OCI-LY3 (cell line): ENCODE data around the gene PARD6G.

ENCODE experiments used
- H2AFZ ChIP-seq: fragments of 200-600, 300-600 bp; shearing (Covaris generic); 2 replicates; pipeline ENCODE4 v1.6.0; 2014; ENCODE audit warnings: antibody characterized with exemption, low read depth, low read length
- H3K27ac ChIP-seq: fragments of 200-600, 300-600 bp; sonication (generic); 2 replicates; pipeline ENCODE4 v1.5.1; 2014; ENCODE audit warnings: mild to moderate bottlenecking, low read length, moderate library complexity, mixed read lengths
- H3K27me3 ChIP-seq: fragments of 200-600, 300-600 bp; sonication (generic); 2 replicates; pipeline ENCODE4 v1.6.1; 2014; ENCODE audit warnings: low read depth, low read length, mixed read lengths
- H3K36me3 ChIP-seq: fragments of 200-600, 300-600 bp; sonication (generic); replicated peaks from 2 replicates; pipeline ENCODE3; 2014; ENCODE audit warnings: low read depth, low read length, mixed read lengths
- H3K4me1 ChIP-seq: fragments of 300-600, 200-600 bp; sonication (generic); 2 replicates; pipeline ENCODE4 v1.6.1; 2014; ENCODE audit warnings: low read length, mixed read lengths
- H3K4me2 ChIP-seq: fragments of 200-600, 300-600 bp; sonication (generic); 2 replicates; pipeline ENCODE4 v1.6.1; 2014; ENCODE audit warnings: low read length, mixed read lengths
- H3K4me3 ChIP-seq: fragments of 300-600, 200-600 bp; sonication (generic); 2 replicates; pipeline ENCODE4 v1.5.1; 2014; ENCODE audit warnings: antibody characterized with exemption, mild to moderate bottlenecking, low read length, moderate library complexity
- H3K79me2 ChIP-seq: fragments of 300-600, 200-600 bp; shearing (Covaris generic); 2 replicates; pipeline ENCODE4 v1.6.1; 2014; ENCODE audit warnings: mild to moderate bottlenecking, low read length, mixed read lengths
- H3K9ac ChIP-seq: fragments of 300-600, 200-600 bp; shearing (Covaris generic); 2 replicates; pipeline ENCODE4 v1.6.0; 2014; ENCODE audit warnings: mild to moderate bottlenecking, low read length, moderate library complexity
- H3K9me3 ChIP-seq: fragments of 200-600, 300-600 bp; shearing (Covaris generic); 2 replicates; pipeline ENCODE4 v1.6.1; 2014; ENCODE audit warnings: low read length, mixed read lengths; ENCODE audit not compliant: insufficient read depth
- H4K20me1 ChIP-seq: fragments of 200-600, 300-600 bp; sonication (generic); 2 replicates; pipeline ENCODE4 v1.6.1; 2016; ENCODE audit warnings: low read length, mixed read lengths; ENCODE audit not compliant: insufficient read depth
- CTCF ChIP-seq: fragments of 200-600, 300-600 bp; sonication (generic); IDR thresholded peaks from 2 replicates; pipeline ENCODE4 v1.5.1; 2014; ENCODE audit warnings: antibody characterized with exemption, low read length, low read depth
- EZH2phosphoT487 ChIP-seq: fragments of 200-600 bp; shearing (Covaris generic); IDR thresholded peaks from 2 replicates; pipeline ENCODE4 v1.6.1; 2018; ENCODE audit warnings: antibody characterized with exemption, mixed run types, low read depth

Gene PARD6G

DNA sequence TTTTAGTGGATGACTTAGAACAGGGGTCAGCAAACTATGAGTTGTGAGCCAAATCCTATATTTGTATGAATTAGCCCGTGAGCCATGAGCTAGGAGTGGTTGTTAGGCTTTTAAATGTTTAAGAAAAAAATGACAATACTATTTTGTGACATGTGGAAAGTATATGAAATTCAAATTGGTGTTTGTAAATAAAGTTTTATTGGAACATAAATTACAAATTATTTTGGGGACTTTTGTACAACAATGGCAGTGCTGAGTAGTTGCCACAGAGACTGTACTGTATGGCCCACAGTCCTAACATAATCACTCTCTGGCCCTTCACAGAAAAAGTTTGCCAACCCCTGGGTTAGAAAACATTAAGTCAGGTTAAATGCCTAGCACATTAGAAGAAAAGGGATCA lies 112.2 kb downstream of the PARD6G start:
- peaks cover 13% of the 10 kb centered on the region for H3K79me2 ChIP-seq
- H3K4me1 ChIP-seq = no peaks in the 10 kb centered on the region
- TF ChIP-seq CTCF = no peak
- TF ChIP-seq EZH2phosphoT487 = no peak
- H3K9me3 ChIP-seq = no peaks in the 10 kb centered on the region
- no peak overlapping the region for H3K4me2 ChIP-seq
- H2AFZ ChIP-seq = no peak overlapping the region
- H3K4me3 ChIP-seq = no peak overlapping the region
- no peaks in the 10 kb centered on the region for H3K27me3 ChIP-seq
- H3K27ac ChIP-seq = no peak overlapping the region
- no peak overlapping the region for H3K9ac ChIP-seq
- H4K20me1 ChIP-seq = peaks cover 17% of the 10 kb centered on the region
- peaks cover 73% of the 10 kb centered on the region for H3K36me3 ChIP-seq

- H3K79me2 ChIP-seq = peaks cover 26% of the 10 kb centered on the region
- TF ChIP-seq CTCF = no peak
- no peak for TF ChIP-seq EZH2phosphoT487
- peaks cover 29% of the 10 kb centered on the region for H4K20me1 ChIP-seq
- H3K9ac ChIP-seq = no peak overlapping the region
- no peak overlapping the region for H3K27ac ChIP-seq
- no peaks in the 10 kb centered on the region for H3K27me3 ChIP-seq
- H3K4me2 ChIP-seq = no peak overlapping the region
- no peak overlapping the region for H3K4me3 ChIP-seq
- H3K36me3 ChIP-seq = peaks cover 65% of the 10 kb centered on the region
- H3K4me1 ChIP-seq = no peaks in the 10 kb centered on the region
- no peaks in the 10 kb centered on the region for H3K9me3 ChIP-seq
- no peak overlapping the region for H2AFZ ChIP-seq
Measured at GRCh38 chr18:80133124-80133523, 114.2 kb downstream of the PARD6G start.

DNA sequence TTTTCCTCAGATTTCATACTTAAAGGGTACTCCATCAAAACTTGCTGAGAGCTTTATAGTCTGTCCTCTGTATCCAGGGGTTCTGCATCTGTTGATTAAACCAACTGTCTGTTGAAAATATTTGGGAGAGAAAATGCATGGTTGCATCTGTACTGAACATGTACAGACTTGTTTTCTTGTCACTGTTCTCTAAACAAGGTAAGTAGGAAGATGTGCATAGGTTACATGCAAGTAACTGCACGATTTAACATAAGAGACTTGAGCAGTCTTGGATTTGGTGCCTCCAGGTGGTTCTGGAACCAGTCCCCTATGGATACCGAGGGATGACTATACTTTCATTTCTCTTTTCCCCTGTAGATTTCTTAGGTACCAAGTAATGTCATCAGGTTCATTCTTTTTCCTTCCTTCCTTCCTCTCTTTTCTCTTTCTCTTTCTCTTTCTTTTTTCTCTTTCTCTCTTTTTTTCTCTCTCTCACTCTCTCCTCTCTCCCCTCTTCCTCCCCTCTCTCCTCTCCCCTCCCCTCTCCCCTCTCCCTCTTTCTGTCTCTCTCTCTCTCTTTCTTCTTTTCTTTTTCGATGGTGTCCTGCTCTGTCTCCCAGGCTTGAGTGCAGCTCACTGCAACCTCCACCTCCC lies 115.0 kb downstream of the PARD6G start:
- Histone ChIP-seq H3K4me1 (no peaks in the 10 kb centered on the region), H2AFZ (no peak overlapping the region), H3K36me3 (peaks cover 63% of the 10 kb centered on the region), H3K79me2 (peaks cover 35% of the 10 kb centered on the region), H3K4me3 (no peak overlapping the region), H3K9ac (no peak overlapping the region), H3K27ac (no peak overlapping the region), H3K9me3 (no peaks in the 10 kb centered on the region), H3K4me2 (no peak overlapping the region), H4K20me1 (peaks cover 33% of the 10 kb centered on the region), H3K27me3 (no peaks in the 10 kb centered on the region)
- TF ChIP-seq EZH2phosphoT487 (no peak), CTCF (no peak)

DNA sequence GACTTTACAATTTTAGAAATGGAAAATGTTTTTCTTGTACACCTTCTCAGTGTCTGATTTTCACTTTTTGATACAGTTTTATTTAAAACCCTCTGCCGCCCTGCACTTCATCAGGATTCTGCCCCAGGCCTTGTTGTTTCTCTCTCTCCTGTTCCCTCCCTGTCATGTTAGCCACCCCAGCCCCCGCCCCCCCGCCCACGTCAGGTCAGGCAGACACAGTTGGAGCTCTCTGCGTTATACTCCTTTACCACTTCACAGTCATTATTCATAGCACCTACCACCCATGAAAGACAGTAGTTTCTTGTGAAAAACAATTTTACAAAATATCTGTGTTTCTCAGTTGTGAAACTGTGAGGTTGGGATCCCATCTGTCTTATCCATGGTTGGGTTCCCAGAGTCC lies 116.8 kb downstream of the PARD6G start:
- Histone ChIP-seq H4K20me1 (peaks cover 46% of the 10 kb centered on the region), H3K79me2 (peaks cover 51% of the 10 kb centered on the region), H3K36me3 (peaks cover 56% of the 10 kb centered on the region)

More for the DNA sequence above, 116.8 kb downstream of the PARD6G start:
- no peak overlapping the region for H2AFZ ChIP-seq
- H3K4me1 ChIP-seq = no peaks in the 10 kb centered on the region
- no peaks in the 10 kb centered on the region for H3K27me3 ChIP-seq
- no peak overlapping the region for H3K9ac ChIP-seq
- H3K4me3 ChIP-seq = no peak overlapping the region
- no peak overlapping the region for H3K27ac ChIP-seq
- H3K9me3 ChIP-seq = no peaks in the 10 kb centered on the region
- TF ChIP-seq CTCF (no peak), EZH2phosphoT487 (no peak)
- H3K4me2 ChIP-seq = no peak overlapping the region
